ENCODE results near the gene EID3.

The EID3 gene

GRCh38 chr12:104353012-104353981 lies 49.8 kb downstream of the EID3 start:
- no peak for DNase-seq

- DNase-seq, result no peak
Observed at GRCh38 chr12:104354167-104354867, 50.8 kb downstream of the EID3 start.

All from anterior cingulate cortex (tissue), 58 donors.